ENCODE measurements around the gene NLRP14. TPM values are rescaled to one million over a fixed set of nuclear protein-coding genes. Genes with fewer than 3 reads are reported as not detected.

NLRP14 gene
- total and polyA plus RNA-seq, 9 of the 15 experiments (the other 6 are each of a cell fraction or from before 2014, with no cell fraction given), result 0.27 to 1.2 (median 0.54) TPM

- CTCF ChIA-PET (ENCODE audit: low intra/inter-chr PET ratio), result no interaction called here
- no peak for TF ChIP-seq ZBTB9 (CRISPR knock-in tag; IDR thresholded peaks at IDR 0.05)
- TF ChIP-seq HCFC1 (IDR thresholded peaks at IDR 0.05; ENCODE audit: low read depth, low read length), result no peak
- no peak for TF ChIP-seq NR4A1 (CRISPR knock-in tag; IDR thresholded peaks at IDR 0.05)
- TF ChIP-seq NR4A1 (tag; IDR thresholded peaks at IDR 0.05), result peak; percentile 69; the same call in 1 of the 2 replicates
- TF ChIP-seq CTCFL (IDR thresholded peaks at IDR 0.05; ENCODE audit: borderline replicate concordance, insufficient read depth, low read depth, low read length, poor library complexity, severe bottlenecking), result no peak
- TF ChIP-seq SP2 (IDR thresholded peaks at IDR 0.05; ENCODE audit: extremely low read depth, low read depth, low read length, poor library complexity, severe bottlenecking), result no peak
- 0 out of 2 replicates have a peak, but pooled peaks have one; percentile 33 for TF ChIP-seq ZNF140 (CRISPR knock-in tag; IDR thresholded peaks at IDR 0.05)
- no peak for TF ChIP-seq LCOR (CRISPR knock-in tag; IDR thresholded peaks at IDR 0.05)
- TF ChIP-seq ZKSCAN3 (CRISPR knock-in tag; IDR thresholded peaks at IDR 0.05), result no peak
- TF ChIP-seq MAFK (IDR thresholded peaks at IDR 0.05; ENCODE audit: low read length), result no peak
- TF ChIP-seq CREB3 (tag; conservative IDR thresholded peaks at IDR 0.05; ENCODE audit: low read depth), result peak; percentile 46; the same call in 1 of the 2 replicates
- TF ChIP-seq ZBTB49 (CRISPR knock-in tag; IDR thresholded peaks at IDR 0.05; ENCODE audit: borderline replicate concordance), result no peak
- no peak for TF ChIP-seq FOXA1 (IDR thresholded peaks at IDR 0.05; ENCODE audit: borderline replicate concordance)
- peak; percentile 93 for TF ChIP-seq DMBX1 (CRISPR knock-in tag; IDR thresholded peaks at IDR 0.05; ENCODE audit: borderline replicate concordance)
- no peak for TF ChIP-seq PRPF4 (IDR thresholded peaks at IDR 0.05; ENCODE audit: insufficient read depth, low read depth, low read length, poor library complexity, severe bottlenecking)
- TF ChIP-seq TGIF2 (CRISPR knock-in tag; IDR thresholded peaks at IDR 0.05), result no peak
Measured at GRCh38 chr11:7081441-7081840, 61.2 kb downstream of the NLRP14 start.

More at GRCh38 chr11:7081441-7081840, 61.2 kb downstream of the NLRP14 start:
- Histone ChIP-seq H3K4me3 (no peak overlapping the region), H4K20me1 (replicated peaks; ENCODE audit: control insufficient read depth, insufficient read depth, low read length) (no peaks in the 10 kb centered on the region), H3K27me3 (ENCODE audit: control insufficient read depth in 2 of 2, insufficient read depth in 2 of 2, low read length in 2 of 2) (no peaks in the 10 kb centered on the region), H3K9me1 (ENCODE audit: control insufficient read depth, insufficient read depth, low read length) (no peaks in the 10 kb centered on the region), H3K27ac (ENCODE audit: extremely low read depth, low read depth, low read length) (no peak overlapping the region), H2AFZ (ENCODE audit: low read depth, low read length) (no peak overlapping the region), H3K4me1 (replicated peaks in 1 of 2; ENCODE audit: control insufficient read depth in 2 of 2, insufficient read depth in 2 of 2, low read length in 2 of 2) (peaks cover 0 to 8% of the 10 kb centered on the region in 2 experiments; a peak in 2 of 5 replicates), H3K9ac (ENCODE audit: insufficient read depth in 1 of 2, low read depth in 2 of 2, low read length in 2 of 2) (no peak overlapping the region), H3K4me2 (ENCODE audit: insufficient read depth, low read length) (no peak overlapping the region), H3K79me2 (ENCODE audit: control insufficient read depth, insufficient read depth, low read length) (no peaks in the 10 kb centered on the region), H3K9me3 (replicated peaks; ENCODE audit: control insufficient read depth, insufficient read depth, low read depth, low read length) (peaks cover 14% of the 10 kb centered on the region), H3K36me3 (ENCODE audit: control insufficient read depth, insufficient read depth, low read length) (no peaks in the 10 kb centered on the region)
- 4% methylated on average over 1 of the region's 1 CpG for WGBS (ENCODE audit: insufficient coverage, low coverage, missing lambda C conversion rate)
- intact Hi-C loops (cut with micrococcal nuclease), result no loop called here
- no peak for FAIRE-seq
- POLR2A ChIA-PET, result no interaction called here
- ATAC-seq, result no peak
- BruUV-seq (replicated peaks), result no TSS peak
- in situ Hi-C loops (cut with MboI), result loop anchor here (25.0 kb wide), 1 partner anchor 581 kb away; the partner anchor contains the start of gene CYB5R2
- DNase-seq (ENCODE audit: extremely low read depth in 1 of 4, low spot score in 3 of 4), result no peak

Data from K562 (cell line).